WTC11 (cell line): ENCODE results near the gene FCN1. TPM values are rescaled to one million over a fixed set of nuclear protein-coding genes. Genes with fewer than 3 reads are reported as not detected.

Source experiments
- ATAC-seq: fragments of 200-7000 bp; cut with Tn5 transposase; 2 replicates; pipeline ENCODE4 v1.10.0; 2021; ENCODE audit warnings: mild to moderate bottlenecking, moderate library complexity
- CTCF ChIA-PET: fragments of 300-600 bp; sonication (Branson Sonifier 250); formaldehyde crosslinking; loops from one replicate; lab custom pipeline; 2021; ENCODE audit warnings: antibody characterized with exemption; lab: Charles Lee
- POLR2A ChIA-PET: fragments of 350-600 bp; sonication (Branson Sonifier 250); formaldehyde crosslinking; loops from one replicate; lab custom pipeline; 2021; ENCODE audit warnings: antibody characterized with exemption; lab: Charles Lee
- DNase-seq: peaks from one replicate; pipeline ENCODE4 v3.0.0; 2021; ENCODE audit warnings: low spot score
- H3K27ac Mint-ChIP-seq: 2 replicates; pipeline ENCODE4 v1.8.0; 2021; ENCODE audit warnings: mixed read lengths
- H3K27me3 Mint-ChIP-seq: 2 replicates; pipeline ENCODE4 v1.8.0; 2021; ENCODE audit warnings: low read depth, mild to moderate bottlenecking, moderate library complexity, mixed read lengths
- H3K36me3 Mint-ChIP-seq: 2 replicates; pipeline ENCODE4 v1.8.0; 2021; ENCODE audit warnings: mixed read lengths
- H3K4me1 Mint-ChIP-seq: 2 replicates; pipeline ENCODE4 v1.8.0; 2022; ENCODE audit warnings: mixed read lengths
- H3K4me3 Mint-ChIP-seq: 2 replicates; pipeline ENCODE4 v1.8.0; 2021; ENCODE audit warnings: mild to moderate bottlenecking, moderate library complexity, mixed read lengths
- H3K9me3 Mint-ChIP-seq: 2 replicates; pipeline ENCODE4 v1.8.0; 2021; ENCODE audit warnings: mixed read lengths
- CREM ChIP-seq: sonication (generic); formaldehyde crosslinking; IDR thresholded peaks from 2 replicates; pipeline ENCODE4 v1.8.1; 2022; ENCODE audit warnings: mild to moderate bottlenecking, missing genetic modification reagents, moderate library complexity
- ELF4 ChIP-seq: sonication (generic); formaldehyde crosslinking; IDR thresholded peaks from 2 replicates; pipeline ENCODE4 v1.8.1; 2022; ENCODE audit warnings: low read depth, mild to moderate bottlenecking, moderate library complexity, missing genetic modification reagents
- ETV6 ChIP-seq: sonication (generic); formaldehyde crosslinking; IDR thresholded peaks from 2 replicates; pipeline ENCODE4 v1.8.1; 2022; ENCODE audit warnings: mild to moderate bottlenecking, missing genetic modification reagents
- FOXJ3 ChIP-seq: sonication (generic); formaldehyde crosslinking; IDR thresholded peaks from 2 replicates; pipeline ENCODE4 v1.9.0; 2021; ENCODE audit warnings: missing genetic modification reagents, mild to moderate bottlenecking, borderline replicate concordance
- FOXK1 ChIP-seq: sonication (generic); formaldehyde crosslinking; IDR thresholded peaks from 2 replicates; pipeline ENCODE4 v1.8.0; 2022; ENCODE audit warnings: mild to moderate bottlenecking, moderate library complexity, missing genetic modification reagents
- GRHL2 ChIP-seq: fragments of 250-450 bp; sonication (Bioruptor Pico); IDR thresholded peaks from 2 replicates; pipeline ENCODE4 v1.8.0; 2022; ENCODE audit warnings: mild to moderate bottlenecking, moderate library complexity; ENCODE audit not compliant: insufficient replicate concordance, severe bottlenecking
- GTF2I ChIP-seq: fragments of 250-450 bp; sonication (Bioruptor Pico); conservative IDR thresholded peaks from 2 replicates; pipeline ENCODE4 v1.4.0; 2021; ENCODE audit warnings: mild to moderate bottlenecking
- NR3C1 ChIP-seq: sonication (generic); formaldehyde crosslinking; conservative IDR thresholded peaks from 2 replicates; pipeline ENCODE4 v1.8.1; 2023; ENCODE audit warnings: low read depth, mild to moderate bottlenecking, missing genetic modification reagents
- RELA ChIP-seq: sonication (generic); formaldehyde crosslinking; IDR thresholded peaks from 2 replicates; pipeline ENCODE4 v1.8.1; 2022; ENCODE audit warnings: missing genetic modification reagents, mild to moderate bottlenecking, borderline replicate concordance
- SP1 ChIP-seq: sonication (generic); formaldehyde crosslinking; conservative IDR thresholded peaks from 2 replicates; pipeline ENCODE4 v1.8.1; 2022; ENCODE audit warnings: missing genetic modification reagents
- ZNF671 ChIP-seq: fragments of 250-450 bp; sonication (Bioruptor Pico); IDR thresholded peaks from 2 replicates; pipeline ENCODE4 v1.8.0; 2021; ENCODE audit warnings: mild to moderate bottlenecking
- total RNA-seq: library from RNA; stranded (reverse); gene quantifications from 3 replicates; pipeline ENCODE4 v1.2.3, GENCODE V29; 2021
- TF ChIP-seq, protein P1 (sequence below): sonication (generic); formaldehyde crosslinking; IDR thresholded peaks from 2 replicates; pipeline ENCODE4 v1.8.0; 2022; ENCODE audit warnings: missing genetic modification reagents
- TF ChIP-seq, protein P2 (sequence below): fragments of 200-600 bp; IDR thresholded peaks from 2 replicates; pipeline ENCODE4 v1.8.0; 2022; ENCODE audit warnings: antibody characterized with exemption
- TF ChIP-seq, protein P3 (sequence below): sonication (generic); formaldehyde crosslinking; IDR thresholded peaks from 2 replicates; pipeline ENCODE4 v1.8.1; 2023; ENCODE audit warnings: mild to moderate bottlenecking, missing genetic modification reagents
- TF ChIP-seq, protein P4 (sequence below): sonication (generic); formaldehyde crosslinking; IDR thresholded peaks from 2 replicates; pipeline ENCODE4 v1.8.1; 2023; ENCODE audit warnings: mild to moderate bottlenecking, moderate library complexity, missing genetic modification reagents
- TF ChIP-seq, protein P5 (sequence below): sonication (generic); formaldehyde crosslinking; IDR thresholded peaks from 2 replicates; pipeline ENCODE4 v1.8.0; 2022; ENCODE audit warnings: mild to moderate bottlenecking, missing genetic modification reagents
- TF ChIP-seq, protein P6 (sequence below): sonication (generic); formaldehyde crosslinking; IDR thresholded peaks from 2 replicates; pipeline ENCODE4 v1.8.1; 2023; ENCODE audit warnings: mild to moderate bottlenecking, missing genetic modification reagents, moderate library complexity
- TF ChIP-seq, protein P7 (sequence below): sonication (generic); formaldehyde crosslinking; IDR thresholded peaks from 2 replicates; pipeline ENCODE4 v1.8.1; 2022; ENCODE audit warnings: low read depth, missing genetic modification reagents, borderline replicate concordance

FCN1 gene
- total RNA-seq, 1 experiment from 2014 or later, result not detected

DNA sequence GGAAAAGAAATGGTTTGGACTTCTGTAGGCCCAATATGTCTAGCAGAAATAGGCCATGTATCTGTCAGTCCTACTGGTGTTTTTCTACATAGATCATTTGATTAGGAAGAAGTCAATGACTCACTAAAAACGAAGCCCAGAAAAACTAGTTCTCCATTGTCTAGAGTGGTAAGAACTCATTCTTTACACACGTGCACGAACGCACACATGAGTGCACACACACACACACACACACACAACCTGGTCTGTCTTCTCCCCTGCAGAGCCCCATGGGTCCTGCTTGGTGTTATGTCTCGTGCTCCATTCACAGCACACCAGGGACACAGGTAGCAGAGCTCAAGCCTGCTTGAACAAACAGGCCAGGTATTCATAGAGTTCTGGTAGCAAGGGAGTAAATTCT, 14.9 kb upstream of the FCN1 start:
- POLR2A ChIA-PET, result no interaction called here
- TF ChIP-seq, protein P1, sequence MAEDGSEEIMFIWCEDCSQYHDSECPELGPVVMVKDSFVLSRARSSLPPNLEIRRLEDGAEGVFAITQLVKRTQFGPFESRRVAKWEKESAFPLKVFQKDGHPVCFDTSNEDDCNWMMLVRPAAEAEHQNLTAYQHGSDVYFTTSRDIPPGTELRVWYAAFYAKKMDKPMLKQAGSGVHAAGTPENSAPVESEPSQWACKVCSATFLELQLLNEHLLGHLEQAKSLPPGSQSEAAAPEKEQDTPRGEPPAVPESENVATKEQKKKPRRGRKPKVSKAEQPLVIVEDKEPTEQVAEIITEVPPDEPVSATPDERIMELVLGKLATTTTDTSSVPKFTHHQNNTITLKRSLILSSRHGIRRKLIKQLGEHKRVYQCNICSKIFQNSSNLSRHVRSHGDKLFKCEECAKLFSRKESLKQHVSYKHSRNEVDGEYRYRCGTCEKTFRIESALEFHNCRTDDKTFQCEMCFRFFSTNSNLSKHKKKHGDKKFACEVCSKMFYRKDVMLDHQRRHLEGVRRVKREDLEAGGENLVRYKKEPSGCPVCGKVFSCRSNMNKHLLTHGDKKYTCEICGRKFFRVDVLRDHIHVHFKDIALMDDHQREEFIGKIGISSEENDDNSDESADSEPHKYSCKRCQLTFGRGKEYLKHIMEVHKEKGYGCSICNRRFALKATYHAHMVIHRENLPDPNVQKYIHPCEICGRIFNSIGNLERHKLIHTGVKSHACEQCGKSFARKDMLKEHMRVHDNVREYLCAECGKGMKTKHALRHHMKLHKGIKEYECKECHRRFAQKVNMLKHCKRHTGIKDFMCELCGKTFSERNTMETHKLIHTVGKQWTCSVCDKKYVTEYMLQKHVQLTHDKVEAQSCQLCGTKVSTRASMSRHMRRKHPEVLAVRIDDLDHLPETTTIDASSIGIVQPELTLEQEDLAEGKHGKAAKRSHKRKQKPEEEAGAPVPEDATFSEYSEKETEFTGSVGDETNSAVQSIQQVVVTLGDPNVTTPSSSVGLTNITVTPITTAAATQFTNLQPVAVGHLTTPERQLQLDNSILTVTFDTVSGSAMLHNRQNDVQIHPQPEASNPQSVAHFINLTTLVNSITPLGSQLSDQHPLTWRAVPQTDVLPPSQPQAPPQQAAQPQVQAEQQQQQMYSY (CRISPR knock-in tag), result no peak
- TF ChIP-seq FOXK1 (CRISPR knock-in tag) (no peak), FOXJ3 (no peak), GTF2I (CRISPR knock-in tag) (no peak)
- TF ChIP-seq, protein P2, sequence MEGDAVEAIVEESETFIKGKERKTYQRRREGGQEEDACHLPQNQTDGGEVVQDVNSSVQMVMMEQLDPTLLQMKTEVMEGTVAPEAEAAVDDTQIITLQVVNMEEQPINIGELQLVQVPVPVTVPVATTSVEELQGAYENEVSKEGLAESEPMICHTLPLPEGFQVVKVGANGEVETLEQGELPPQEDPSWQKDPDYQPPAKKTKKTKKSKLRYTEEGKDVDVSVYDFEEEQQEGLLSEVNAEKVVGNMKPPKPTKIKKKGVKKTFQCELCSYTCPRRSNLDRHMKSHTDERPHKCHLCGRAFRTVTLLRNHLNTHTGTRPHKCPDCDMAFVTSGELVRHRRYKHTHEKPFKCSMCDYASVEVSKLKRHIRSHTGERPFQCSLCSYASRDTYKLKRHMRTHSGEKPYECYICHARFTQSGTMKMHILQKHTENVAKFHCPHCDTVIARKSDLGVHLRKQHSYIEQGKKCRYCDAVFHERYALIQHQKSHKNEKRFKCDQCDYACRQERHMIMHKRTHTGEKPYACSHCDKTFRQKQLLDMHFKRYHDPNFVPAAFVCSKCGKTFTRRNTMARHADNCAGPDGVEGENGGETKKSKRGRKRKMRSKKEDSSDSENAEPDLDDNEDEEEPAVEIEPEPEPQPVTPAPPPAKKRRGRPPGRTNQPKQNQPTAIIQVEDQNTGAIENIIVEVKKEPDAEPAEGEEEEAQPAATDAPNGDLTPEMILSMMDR, result no peak
- TF ChIP-seq, protein P3, sequence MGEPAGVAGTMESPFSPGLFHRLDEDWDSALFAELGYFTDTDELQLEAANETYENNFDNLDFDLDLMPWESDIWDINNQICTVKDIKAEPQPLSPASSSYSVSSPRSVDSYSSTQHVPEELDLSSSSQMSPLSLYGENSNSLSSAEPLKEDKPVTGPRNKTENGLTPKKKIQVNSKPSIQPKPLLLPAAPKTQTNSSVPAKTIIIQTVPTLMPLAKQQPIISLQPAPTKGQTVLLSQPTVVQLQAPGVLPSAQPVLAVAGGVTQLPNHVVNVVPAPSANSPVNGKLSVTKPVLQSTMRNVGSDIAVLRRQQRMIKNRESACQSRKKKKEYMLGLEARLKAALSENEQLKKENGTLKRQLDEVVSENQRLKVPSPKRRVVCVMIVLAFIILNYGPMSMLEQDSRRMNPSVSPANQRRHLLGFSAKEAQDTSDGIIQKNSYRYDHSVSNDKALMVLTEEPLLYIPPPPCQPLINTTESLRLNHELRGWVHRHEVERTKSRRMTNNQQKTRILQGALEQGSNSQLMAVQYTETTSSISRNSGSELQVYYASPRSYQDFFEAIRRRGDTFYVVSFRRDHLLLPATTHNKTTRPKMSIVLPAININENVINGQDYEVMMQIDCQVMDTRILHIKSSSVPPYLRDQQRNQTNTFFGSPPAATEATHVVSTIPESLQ (CRISPR knock-in tag), result no peak
- Mint-ChIP-seq H3K4me1 (peaks cover 4% of the 10 kb centered on the region; the same call in 1 of the 2 replicates), H3K9me3 (no peaks in the 10 kb centered on the region), H3K4me3 (no peak overlapping the region), H3K27ac (no peak overlapping the region), H3K36me3 (no peaks in the 10 kb centered on the region), H3K27me3 (no peaks in the 10 kb centered on the region)
- no peak for DNase-seq
- no peak for ATAC-seq
- CTCF ChIA-PET, result no interaction called here

DNA sequence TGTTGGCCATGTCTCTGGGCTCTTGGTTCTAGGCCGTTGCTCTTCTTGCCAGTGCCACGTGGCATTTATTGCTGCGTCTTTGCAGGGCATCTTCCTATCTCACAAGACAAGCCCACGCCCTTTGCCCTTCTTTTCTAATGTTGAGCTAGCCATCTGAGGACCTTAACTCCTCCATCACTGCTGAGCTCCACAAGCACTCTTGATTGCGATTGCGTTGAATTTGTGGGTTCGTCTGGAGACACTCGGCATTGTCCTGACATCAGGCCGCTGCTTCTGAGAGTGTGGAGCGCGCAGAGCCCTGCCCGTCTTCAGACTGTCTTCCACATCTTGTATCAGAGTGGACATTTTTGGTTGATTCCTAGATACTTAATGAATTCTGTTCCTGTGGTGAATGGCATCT, 14.5 kb upstream of the FCN1 start:
- Mint-ChIP-seq H3K27me3 (no peaks in the 10 kb centered on the region), H3K36me3 (no peaks in the 10 kb centered on the region), H3K4me1 (peaks cover 4% of the 10 kb centered on the region; the same call in 1 of the 2 replicates), H3K27ac (no peak overlapping the region), H3K9me3 (no peaks in the 10 kb centered on the region), H3K4me3 (no peak overlapping the region)
- CTCF ChIA-PET, result no interaction called here
- POLR2A ChIA-PET, result no interaction called here
- TF ChIP-seq, protein P4, sequence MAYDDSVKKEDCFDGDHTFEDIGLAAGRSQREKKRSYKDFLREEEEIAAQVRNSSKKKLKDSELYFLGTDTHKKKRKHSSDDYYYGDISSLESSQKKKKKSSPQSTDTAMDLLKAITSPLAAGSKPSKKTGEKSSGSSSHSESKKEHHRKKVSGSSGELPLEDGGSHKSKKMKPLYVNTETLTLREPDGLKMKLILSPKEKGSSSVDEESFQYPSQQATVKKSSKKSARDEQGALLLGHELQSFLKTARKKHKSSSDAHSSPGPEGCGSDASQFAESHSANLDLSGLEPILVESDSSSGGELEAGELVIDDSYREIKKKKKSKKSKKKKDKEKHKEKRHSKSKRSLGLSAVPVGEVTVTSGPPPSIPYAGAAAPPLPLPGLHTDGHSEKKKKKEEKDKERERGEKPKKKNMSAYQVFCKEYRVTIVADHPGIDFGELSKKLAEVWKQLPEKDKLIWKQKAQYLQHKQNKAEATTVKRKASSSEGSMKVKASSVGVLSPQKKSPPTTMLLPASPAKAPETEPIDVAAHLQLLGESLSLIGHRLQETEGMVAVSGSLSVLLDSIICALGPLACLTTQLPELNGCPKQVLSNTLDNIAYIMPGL (CRISPR knock-in tag), result no peak
- TF ChIP-seq NR3C1 (CRISPR knock-in tag), result no peak
- no peak for ATAC-seq
- DNase-seq, result no peak

DNA sequence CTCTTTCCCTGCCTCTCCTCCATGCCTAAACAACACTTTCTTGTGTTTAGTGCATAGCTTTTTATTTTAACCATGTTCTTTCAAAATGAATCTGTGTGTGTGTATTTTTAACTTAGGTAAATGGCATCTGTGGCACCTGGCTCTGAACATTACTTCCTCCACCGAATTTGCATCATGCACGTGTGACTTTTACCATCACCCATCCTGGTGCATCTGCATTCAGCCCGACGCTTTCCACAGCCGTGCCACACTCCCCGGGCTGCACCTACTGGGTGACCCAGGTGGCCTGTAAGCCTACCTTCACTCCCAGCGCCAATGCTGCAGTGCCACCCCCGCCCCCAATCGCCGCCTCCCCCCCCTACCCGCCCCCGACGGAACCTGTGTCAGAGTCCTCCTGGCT, 12.7 kb upstream of the FCN1 start:
- H3K36me3 Mint-ChIP-seq, result no peaks in the 10 kb centered on the region
- peaks cover 3% of the 10 kb centered on the region; the same call in 1 of the 2 replicates for H3K9me3 Mint-ChIP-seq
- no peak overlapping the region for H3K4me3 Mint-ChIP-seq
- DNase-seq (no peak), ATAC-seq (no peak)
- no peaks in the 10 kb centered on the region for H3K4me1 Mint-ChIP-seq
- ChIA-PET POLR2A (no interaction called here), CTCF (no interaction called here)
- H3K27me3 Mint-ChIP-seq, result no peaks in the 10 kb centered on the region
- no peak overlapping the region for H3K27ac Mint-ChIP-seq
- TF ChIP-seq, protein P5, sequence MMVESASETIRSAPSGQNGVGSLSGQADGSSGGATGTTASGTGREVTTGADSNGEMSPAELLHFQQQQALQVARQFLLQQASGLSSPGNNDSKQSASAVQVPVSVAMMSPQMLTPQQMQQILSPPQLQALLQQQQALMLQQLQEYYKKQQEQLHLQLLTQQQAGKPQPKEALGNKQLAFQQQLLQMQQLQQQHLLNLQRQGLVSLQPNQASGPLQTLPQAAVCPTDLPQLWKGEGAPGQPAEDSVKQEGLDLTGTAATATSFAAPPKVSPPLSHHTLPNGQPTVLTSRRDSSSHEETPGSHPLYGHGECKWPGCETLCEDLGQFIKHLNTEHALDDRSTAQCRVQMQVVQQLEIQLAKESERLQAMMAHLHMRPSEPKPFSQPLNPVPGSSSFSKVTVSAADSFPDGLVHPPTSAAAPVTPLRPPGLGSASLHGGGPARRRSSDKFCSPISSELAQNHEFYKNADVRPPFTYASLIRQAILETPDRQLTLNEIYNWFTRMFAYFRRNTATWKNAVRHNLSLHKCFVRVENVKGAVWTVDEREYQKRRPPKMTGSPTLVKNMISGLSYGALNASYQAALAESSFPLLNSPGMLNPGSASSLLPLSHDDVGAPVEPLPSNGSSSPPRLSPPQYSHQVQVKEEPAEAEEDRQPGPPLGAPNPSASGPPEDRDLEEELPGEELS (CRISPR knock-in tag), result no peak
- TF ChIP-seq, protein P6, sequence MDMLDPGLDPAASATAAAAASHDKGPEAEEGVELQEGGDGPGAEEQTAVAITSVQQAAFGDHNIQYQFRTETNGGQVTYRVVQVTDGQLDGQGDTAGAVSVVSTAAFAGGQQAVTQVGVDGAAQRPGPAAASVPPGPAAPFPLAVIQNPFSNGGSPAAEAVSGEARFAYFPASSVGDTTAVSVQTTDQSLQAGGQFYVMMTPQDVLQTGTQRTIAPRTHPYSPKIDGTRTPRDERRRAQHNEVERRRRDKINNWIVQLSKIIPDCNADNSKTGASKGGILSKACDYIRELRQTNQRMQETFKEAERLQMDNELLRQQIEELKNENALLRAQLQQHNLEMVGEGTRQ (CRISPR knock-in tag), result no peak
- no peak for TF ChIP-seq ZNF671 (CRISPR knock-in tag)
- TF ChIP-seq RELA, result no peak
- no peak for TF ChIP-seq GRHL2 (CRISPR knock-in tag)
- TF ChIP-seq CREM (CRISPR knock-in tag), result no peak
- TF ChIP-seq, protein P7, sequence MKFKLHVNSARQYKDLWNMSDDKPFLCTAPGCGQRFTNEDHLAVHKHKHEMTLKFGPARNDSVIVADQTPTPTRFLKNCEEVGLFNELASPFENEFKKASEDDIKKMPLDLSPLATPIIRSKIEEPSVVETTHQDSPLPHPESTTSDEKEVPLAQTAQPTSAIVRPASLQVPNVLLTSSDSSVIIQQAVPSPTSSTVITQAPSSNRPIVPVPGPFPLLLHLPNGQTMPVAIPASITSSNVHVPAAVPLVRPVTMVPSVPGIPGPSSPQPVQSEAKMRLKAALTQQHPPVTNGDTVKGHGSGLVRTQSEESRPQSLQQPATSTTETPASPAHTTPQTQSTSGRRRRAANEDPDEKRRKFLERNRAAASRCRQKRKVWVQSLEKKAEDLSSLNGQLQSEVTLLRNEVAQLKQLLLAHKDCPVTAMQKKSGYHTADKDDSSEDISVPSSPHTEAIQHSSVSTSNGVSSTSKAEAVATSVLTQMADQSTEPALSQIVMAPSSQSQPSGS, result no peak
- TF ChIP-seq ETV6 (CRISPR knock-in tag), result no peak
- no peak for TF ChIP-seq ELF4
- no peak for TF ChIP-seq SP1 (CRISPR knock-in tag)
